Measurements from ENCODE around the gene NELFCD. TPM values are rescaled to one million over a fixed set of nuclear protein-coding genes. Genes with fewer than 3 reads are reported as not detected.

The NELFCD gene
- total and polyA plus RNA-seq, 4 donors = 31.5 to 93.9 (median 42.4) TPM

- Histone ChIP-seq H3K27ac (ENCODE audit: low read depth in 1 of 2, low read length in 1 of 2) (no peak overlapping the region), H3K4me1 (ENCODE audit: control insufficient read depth in 5 of 5, insufficient read depth in 5 of 5, low read length in 5 of 5) (no peaks in the 10 kb centered on the region), H3K9ac (ENCODE audit: insufficient read depth in 1 of 2, low read length in 2 of 2) (no peak overlapping the region), H3K4me3 (no peak overlapping the region), H3K36me3 (ENCODE audit: control insufficient read depth in 4 of 4, insufficient read depth in 4 of 4, low read length in 4 of 4) (no peaks in the 10 kb centered on the region), H3K27me3 (ENCODE audit: control insufficient read depth in 3 of 3, insufficient read depth in 3 of 3, low read length in 2 of 3) (no peaks in the 10 kb centered on the region), H3K9me3 (ENCODE audit: control insufficient read depth in 4 of 4, insufficient read depth in 3 of 4, low read length in 3 of 4) (peaks cover 0 to 3% (median 0%) of the 10 kb centered on the region in 4 donors)
- no peak for ATAC-seq (ENCODE audit: insufficient read depth, low FRiP score)
- DNase-seq = no peak
- TF ChIP-seq CTCF (IDR thresholded peaks at IDR 0.05; ENCODE audit: control extremely low read depth, extremely low read depth) = no peak
- WGBS, 2 donors = 56 to 69% methylated on average over 1 of the region's 1 CpG
Measured at GRCh38 chr20:58970146-58970545, 10.9 kb upstream of the NELFCD start.

GRCh38 chr20:58971429-58971828 is 9.6 kb upstream of the NELFCD start:
- Histone ChIP-seq H3K4me1 (ENCODE audit: control insufficient read depth in 5 of 5, insufficient read depth in 5 of 5, low read length in 5 of 5) (no peaks in the 10 kb centered on the region), H3K4me3 (no peak overlapping the region), H3K36me3 (ENCODE audit: control insufficient read depth in 4 of 4, insufficient read depth in 4 of 4, low read length in 4 of 4) (no peaks in the 10 kb centered on the region), H3K27me3 (ENCODE audit: control insufficient read depth in 3 of 3, insufficient read depth in 3 of 3, low read length in 2 of 3) (no peaks in the 10 kb centered on the region), H3K9ac (ENCODE audit: insufficient read depth in 1 of 2, low read length in 2 of 2) (no peak overlapping the region), H3K27ac (ENCODE audit: low read depth in 1 of 2, low read length in 1 of 2) (no peak overlapping the region), H3K9me3 (ENCODE audit: control insufficient read depth in 4 of 4, insufficient read depth in 3 of 4, low read length in 3 of 4) (peaks cover 0 to 6% (median 2%) of the 10 kb centered on the region in 4 donors)
- WGBS, 2 donors = 83 to 89% methylated on average over 6 of the region's 6 CpGs
- DNase-seq (no peak), ATAC-seq (ENCODE audit: insufficient read depth, low FRiP score) (no peak)
- no peak for TF ChIP-seq CTCF (IDR thresholded peaks at IDR 0.05; ENCODE audit: control extremely low read depth, extremely low read depth)

GRCh38 chr20:58973179-58973578 is 7.9 kb upstream of the NELFCD start:
- DNase-seq (no peak), ATAC-seq (ENCODE audit: insufficient read depth, low FRiP score) (no peak)
- 85 to 91% methylated on average over 4 of the region's 4 CpGs for WGBS, 2 donors
- Histone ChIP-seq H3K4me1 (ENCODE audit: control insufficient read depth in 5 of 5, insufficient read depth in 5 of 5, low read length in 5 of 5) (no peaks in the 10 kb centered on the region), H3K9me3 (ENCODE audit: control insufficient read depth in 4 of 4, insufficient read depth in 3 of 4, low read length in 3 of 4) (peaks cover 0 to 6% (median 2%) of the 10 kb centered on the region in 4 donors), H3K27me3 (ENCODE audit: control insufficient read depth in 3 of 3, insufficient read depth in 3 of 3, low read length in 2 of 3) (no peaks in the 10 kb centered on the region), H3K36me3 (ENCODE audit: control insufficient read depth in 4 of 4, insufficient read depth in 4 of 4, low read length in 4 of 4) (no peaks in the 10 kb centered on the region), H3K9ac (ENCODE audit: insufficient read depth in 1 of 2, low read length in 2 of 2) (no peak overlapping the region), H3K27ac (ENCODE audit: low read depth in 1 of 2, low read length in 1 of 2) (no peak overlapping the region), H3K4me3 (no peak overlapping the region)
- TF ChIP-seq CTCF (IDR thresholded peaks at IDR 0.05; ENCODE audit: control extremely low read depth, extremely low read depth) = no peak

GRCh38 chr20:58973866-58974265 is 7.2 kb upstream of the NELFCD start:
- peaks cover 0 to 6% (median 2%) of the 10 kb centered on the region in 4 donors for H3K9me3 ChIP-seq (ENCODE audit: control insufficient read depth in 4 of 4, insufficient read depth in 3 of 4, low read length in 3 of 4)
- ATAC-seq (ENCODE audit: insufficient read depth, low FRiP score) = no peak
- 41 to 65% methylated on average over 3 of the region's 3 CpGs for WGBS, 2 donors

More at GRCh38 chr20:58973866-58974265, 7.2 kb upstream of the NELFCD start:
- no peak for TF ChIP-seq CTCF (IDR thresholded peaks at IDR 0.05; ENCODE audit: control extremely low read depth, extremely low read depth)
- no peak overlapping the region for H3K4me3 ChIP-seq
- H3K27me3 ChIP-seq (ENCODE audit: control insufficient read depth in 3 of 3, insufficient read depth in 3 of 3, low read length in 2 of 3) = no peaks in the 10 kb centered on the region
- H3K4me1 ChIP-seq (ENCODE audit: control insufficient read depth in 5 of 5, insufficient read depth in 5 of 5, low read length in 5 of 5) = no peaks in the 10 kb centered on the region
- no peak for DNase-seq
- no peaks in the 10 kb centered on the region for H3K36me3 ChIP-seq (ENCODE audit: control insufficient read depth in 4 of 4, insufficient read depth in 4 of 4, low read length in 4 of 4)
- no peak overlapping the region for H3K27ac ChIP-seq (ENCODE audit: low read depth in 1 of 2, low read length in 1 of 2)
- no peak overlapping the region for H3K9ac ChIP-seq (ENCODE audit: insufficient read depth in 1 of 2, low read length in 2 of 2)

Data from lung (tissue), 12 donors.